OCI-LY1 (cell line): Measurements from ENCODE around the gene C1orf35.

Experiments used
- H2AFZ ChIP-seq: fragments of 200-600 bp; sonication (generic), shearing (Covaris generic); 2 replicates; pipeline ENCODE4 v1.6.0; 2014; ENCODE audit warnings: antibody characterized with exemption, mild to moderate bottlenecking, low read length
- H3F3A ChIP-seq: fragments of 200-600 bp; sonication (generic), shearing (Covaris generic); 2 replicates; pipeline ENCODE4 v1.6.0; 2014; ENCODE audit warnings: mild to moderate bottlenecking, antibody characterized with exemption, low read length, moderate library complexity; ENCODE audit not compliant: insufficient read depth
- H3K27ac ChIP-seq: fragments of 200-600 bp; sonication (generic); 2 replicates; pipeline ENCODE4 v1.5.1; 2014; ENCODE audit warnings: low read length, mixed run types, mild to moderate bottlenecking, low read depth; ENCODE audit not compliant: poor library complexity, severe bottlenecking
- H3K27me3 ChIP-seq: fragments of 200-600 bp; sonication (generic); 2 replicates; pipeline ENCODE4 v1.6.0; 2014; ENCODE audit warnings: antibody characterized with exemption, mild to moderate bottlenecking, low read length, moderate library complexity; ENCODE audit not compliant: insufficient read depth
- H3K36me3 ChIP-seq: fragments of 200-600 bp; sonication (generic); 2 replicates; pipeline ENCODE4 v1.6.1; 2014; ENCODE audit warnings: mild to moderate bottlenecking, antibody characterized with exemption, low read length, moderate library complexity, mixed read lengths; ENCODE audit not compliant: insufficient read depth
- H3K4me1 ChIP-seq: fragments of 200-600 bp; sonication (generic); 2 replicates; pipeline ENCODE4 v1.5.1; 2014; ENCODE audit warnings: mild to moderate bottlenecking, low read length, moderate library complexity; ENCODE audit not compliant: insufficient read depth, severe bottlenecking
- H3K4me2 ChIP-seq: fragments of 200-600 bp; sonication (generic), shearing (Covaris generic); 2 replicates; pipeline ENCODE4 v1.6.1; 2014; ENCODE audit warnings: low read length
- H3K4me3 ChIP-seq: fragments of 200-600 bp; sonication (generic); 2 replicates; pipeline ENCODE4 v1.5.1; 2014; ENCODE audit warnings: low read length, low read depth, mild to moderate bottlenecking, mixed read lengths; ENCODE audit not compliant: poor library complexity, severe bottlenecking
- H3K79me2 ChIP-seq: fragments of 200-600 bp; shearing (Covaris generic); 2 replicates; pipeline ENCODE4 v1.6.1; 2016; ENCODE audit warnings: mixed run types, low read length, mixed read lengths; ENCODE audit not compliant: insufficient read depth
- H3K9ac ChIP-seq: fragments of 200-600 bp; sonication (generic), shearing (Covaris generic); 2 replicates; pipeline ENCODE4 v1.6.1; 2014; ENCODE audit warnings: mild to moderate bottlenecking, low read length, mixed read lengths
- H3K9me2 ChIP-seq: fragments of 200-600 bp; sonication (generic), shearing (Covaris generic); 2 replicates; pipeline ENCODE4 v1.6.1; 2014; ENCODE audit warnings: low read depth, mild to moderate bottlenecking, low read length, mixed read lengths
- H3K9me3 ChIP-seq: fragments of 200-600 bp; shearing (Covaris generic); 2 replicates; pipeline ENCODE4 v1.6.1; 2014; ENCODE audit warnings: low read length, mixed read lengths
- H4K20me1 ChIP-seq: fragments of 200-600 bp; sonication (generic), shearing (Covaris generic); 2 replicates; pipeline ENCODE4 v1.6.0; 2016; ENCODE audit warnings: mild to moderate bottlenecking, low read length; ENCODE audit not compliant: insufficient read depth
- CTCF ChIP-seq: fragments of 200-600 bp; sonication (generic), shearing (Covaris generic); IDR thresholded peaks from 2 replicates; pipeline ENCODE4 v1.5.1; 2017; ENCODE audit warnings: mild to moderate bottlenecking, antibody characterized with exemption, low read length, moderate library complexity, mixed read lengths
- EZH2 ChIP-seq: fragments of 200-600 bp; sonication (generic), shearing (Covaris generic); IDR thresholded peaks from 2 replicates; pipeline ENCODE4 v1.8.0; 2017; ENCODE audit warnings: borderline replicate concordance, mixed run types, mild to moderate bottlenecking, antibody characterized with exemption, low read length, moderate library complexity, mixed read lengths

Gene C1orf35

DNA sequence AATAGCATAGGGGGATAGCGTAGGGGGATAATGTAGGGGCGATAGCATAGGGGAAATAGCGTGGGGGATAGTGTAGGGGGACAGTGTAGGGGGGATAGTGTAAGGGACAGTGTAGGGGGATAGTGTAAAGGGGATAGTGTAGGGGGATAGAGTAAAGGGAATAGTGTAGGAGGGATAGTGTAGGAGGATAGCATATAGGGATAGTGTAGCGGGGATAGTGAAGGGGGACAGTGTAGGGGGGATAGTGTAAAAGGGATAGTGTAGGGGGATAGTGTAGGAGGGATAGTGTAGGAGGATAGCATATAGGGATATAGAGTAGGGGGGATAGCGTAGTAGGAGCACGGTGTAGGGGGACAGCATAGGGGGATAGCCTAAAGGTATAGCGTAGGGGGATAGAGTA, 34.8 kb downstream of the C1orf35 start:
- TF ChIP-seq EZH2 = no peak
- TF ChIP-seq CTCF = no peak
- Histone ChIP-seq H3F3A (no peaks in the 10 kb centered on the region), H3K36me3 (no peaks in the 10 kb centered on the region), H3K4me3 (no peak overlapping the region), H3K27ac (no peak overlapping the region), H4K20me1 (no peaks in the 10 kb centered on the region), H3K79me2 (no peaks in the 10 kb centered on the region), H3K4me1 (no peaks in the 10 kb centered on the region), H3K9ac (no peak overlapping the region), H2AFZ (no peak overlapping the region), H3K27me3 (no peaks in the 10 kb centered on the region), H3K9me2 (no peaks in the 10 kb centered on the region), H3K9me3 (no peaks in the 10 kb centered on the region), H3K4me2 (no peak overlapping the region)

- no peak overlapping the region for H3K27ac ChIP-seq
Observed at GRCh38 chr1:228066891-228067654, 36.1 kb downstream of the C1orf35 start.

GRCh38 chr1:228066416-228066815, 36.7 kb downstream of the C1orf35 start:
- no peaks in the 10 kb centered on the region for H3K36me3 ChIP-seq
- H2AFZ ChIP-seq = no peak overlapping the region
- H3F3A ChIP-seq = no peaks in the 10 kb centered on the region
- no peaks in the 10 kb centered on the region for H3K9me3 ChIP-seq
- H4K20me1 ChIP-seq = no peaks in the 10 kb centered on the region
- TF ChIP-seq EZH2 (no peak), CTCF (no peak)
- H3K27me3 ChIP-seq = no peaks in the 10 kb centered on the region
- H3K4me2 ChIP-seq = no peak overlapping the region
- no peak overlapping the region for H3K9ac ChIP-seq
- H3K27ac ChIP-seq = no peak overlapping the region
- no peak overlapping the region for H3K4me3 ChIP-seq
- H3K79me2 ChIP-seq = no peaks in the 10 kb centered on the region
- H3K4me1 ChIP-seq = no peaks in the 10 kb centered on the region
- no peaks in the 10 kb centered on the region for H3K9me2 ChIP-seq

More at GRCh38 chr1:228066891-228067654, 36.1 kb downstream of the C1orf35 start:
- Histone ChIP-seq H3K9me3 (no peaks in the 10 kb centered on the region), H3K4me1 (no peaks in the 10 kb centered on the region), H3K4me2 (no peak overlapping the region), H4K20me1 (no peaks in the 10 kb centered on the region), H2AFZ (no peak overlapping the region), H3K4me3 (no peak overlapping the region), H3F3A (no peaks in the 10 kb centered on the region), H3K27me3 (no peaks in the 10 kb centered on the region), H3K36me3 (no peaks in the 10 kb centered on the region), H3K9me2 (no peaks in the 10 kb centered on the region), H3K79me2 (no peaks in the 10 kb centered on the region), H3K9ac (no peak overlapping the region)
- TF ChIP-seq EZH2 (no peak), CTCF (no peak)
